ENCODE measurements around the gene SUPT5H. TPM values are rescaled to one million over a fixed set of nuclear protein-coding genes. Genes with fewer than 3 reads are reported as not detected.

The SUPT5H gene
- total and polyA plus RNA-seq, 10 of the 15 experiments (the other 5 are each of a cell fraction or from before 2014, with no cell fraction given): 27.2 to 194 (median 83.6) TPM

- H2AFZ ChIP-seq (ENCODE audit: control insufficient read depth, low read depth, low read length): no peak overlapping the region
- H3K4me2 ChIP-seq (ENCODE audit: control insufficient read depth, insufficient read depth): no peak overlapping the region
- no peaks in the 10 kb centered on the region for H3K27me3 ChIP-seq (replicated peaks in 1 of 2; ENCODE audit: control insufficient read depth in 2 of 2, insufficient read depth in 2 of 2, low read length in 1 of 2)
- no peaks in the 10 kb centered on the region for H3K9me3 ChIP-seq (replicated peaks; ENCODE audit: control insufficient read depth, insufficient read depth, low read length)
- H3K9ac ChIP-seq (ENCODE audit: control insufficient read depth, insufficient read depth, low read length): no peak overlapping the region
- ChIA-PET SMC1A (ENCODE audit: uncharacterized antibody, unreplicated experiment) (interaction anchor here (1.1 to 8.7 kb wide), 2 partner anchors 12 to 30 kb away, joined by 3 to 146 read pairs; partner anchors contain the start of gene PLEKHG2), RAD21 (ENCODE audit: unreplicated experiment) (interaction anchor here (6.7 kb wide), 1 partner anchor 12 kb away, joined by 159 read pairs; the partner anchor contains the start of gene PLEKHG2), POLR2A (interaction anchor here (1.9 to 2.9 kb wide), 2 partner anchors 12 to 36 kb away, joined by 13 to 37 read pairs; partner anchors contain the start of genes PLEKHG2 and RPS16), CTCF (interaction anchor here (0.8 to 7.4 kb wide), 3 partner anchors 9 to 133 kb away, joined by 3 to 218 read pairs (median 20); partner anchors contain the start of genes EID2B, MED29, PAF1 and PLEKHG2)
- peak overlapping the region; percentile 65 for H3K27ac ChIP-seq (ENCODE audit: control insufficient read depth, insufficient read depth)
- in situ Hi-C loops (cut with MboI) (no loop called here), intact Hi-C loops (cut with micrococcal nuclease; ENCODE audit: unreplicated experiment) (loop anchor here (10.0 kb wide), 1 partner anchor 425 kb away; the partner anchor contains the start of gene FBXO17)
- no peak for FAIRE-seq
- TF ChIP-seq ZNF384 (IDR thresholded peaks at IDR 0.05; ENCODE audit: borderline replicate concordance, low read depth, low read length) (no peak), RELB (IDR thresholded peaks at IDR 0.05; ENCODE audit: low read depth) (no peak), ETV6 (conservative IDR thresholded peaks at IDR 0.05 in 1 of 2, IDR thresholded peaks at IDR 0.05 in 1 of 2; ENCODE audit: borderline replicate concordance in 1 of 2, low read depth in 1 of 2) (no peak), TCF3 (IDR thresholded peaks at IDR 0.05; ENCODE audit: borderline replicate concordance, insufficient read depth, low read depth, low read length) (no peak), NFYB (IDR thresholded peaks at IDR 0.05; ENCODE audit: insufficient read depth, low read depth, low read length) (no peak), SP1 (IDR thresholded peaks at IDR 0.05; ENCODE audit: low read depth, low read length) (no peak)
- H3K79me2 ChIP-seq (ENCODE audit: control insufficient read depth, insufficient read depth, low read length): peaks cover 25% of the 10 kb centered on the region
- 50% methylated on average over 4 of the region's 4 CpGs for WGBS (ENCODE audit: insufficient coverage, insufficient replicate concordance, low lambda C conversion rate, missing lambda C conversion rate)
- peaks cover 69% of the 10 kb centered on the region for H3K4me1 ChIP-seq (ENCODE audit: control insufficient read depth, insufficient read depth, low read length)
- no peak for DNase-seq (ENCODE audit: low read depth, low spot score)
- no TSS peak for BruUV-seq (replicated peaks)
- ATAC-seq: no peak
- H3K4me3 ChIP-seq: no peak overlapping the region
- H4K20me1 ChIP-seq (ENCODE audit: control insufficient read depth, insufficient read depth): no peaks in the 10 kb centered on the region
- peaks cover 0 to 7% of the 10 kb centered on the region in 2 experiments; a peak in 2 of 4 replicates for H3K36me3 ChIP-seq (ENCODE audit: control insufficient read depth in 2 of 2, insufficient read depth in 2 of 2, low read length in 1 of 2)
Measured at GRCh38 chr19:39400061-39400460, 45.3 kb upstream of the SUPT5H start.

Data from GM12878 (cell line).